ENCODE results near the gene NTM.

DNA sequence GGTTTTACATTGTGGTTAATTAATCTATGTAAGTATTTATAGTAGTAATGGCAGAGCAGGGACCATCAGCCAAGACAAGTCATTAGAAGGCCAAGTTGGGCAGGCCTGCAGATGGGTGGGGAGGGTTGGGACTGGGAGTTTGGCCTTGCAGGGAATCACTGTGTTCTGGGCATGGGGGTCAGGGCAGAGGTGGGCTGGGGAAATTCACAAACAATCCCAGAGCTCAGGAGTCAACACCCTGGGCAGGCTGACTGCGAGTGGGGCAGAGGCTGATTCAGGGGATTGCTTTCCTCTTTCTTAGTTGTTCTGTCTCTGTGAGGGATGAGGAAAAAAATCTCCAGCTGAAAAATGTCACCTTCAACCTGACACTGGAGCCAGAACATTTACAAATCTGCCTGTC, 322.5 kb downstream of the NTM start:
- TF ChIP-seq, protein P1, sequence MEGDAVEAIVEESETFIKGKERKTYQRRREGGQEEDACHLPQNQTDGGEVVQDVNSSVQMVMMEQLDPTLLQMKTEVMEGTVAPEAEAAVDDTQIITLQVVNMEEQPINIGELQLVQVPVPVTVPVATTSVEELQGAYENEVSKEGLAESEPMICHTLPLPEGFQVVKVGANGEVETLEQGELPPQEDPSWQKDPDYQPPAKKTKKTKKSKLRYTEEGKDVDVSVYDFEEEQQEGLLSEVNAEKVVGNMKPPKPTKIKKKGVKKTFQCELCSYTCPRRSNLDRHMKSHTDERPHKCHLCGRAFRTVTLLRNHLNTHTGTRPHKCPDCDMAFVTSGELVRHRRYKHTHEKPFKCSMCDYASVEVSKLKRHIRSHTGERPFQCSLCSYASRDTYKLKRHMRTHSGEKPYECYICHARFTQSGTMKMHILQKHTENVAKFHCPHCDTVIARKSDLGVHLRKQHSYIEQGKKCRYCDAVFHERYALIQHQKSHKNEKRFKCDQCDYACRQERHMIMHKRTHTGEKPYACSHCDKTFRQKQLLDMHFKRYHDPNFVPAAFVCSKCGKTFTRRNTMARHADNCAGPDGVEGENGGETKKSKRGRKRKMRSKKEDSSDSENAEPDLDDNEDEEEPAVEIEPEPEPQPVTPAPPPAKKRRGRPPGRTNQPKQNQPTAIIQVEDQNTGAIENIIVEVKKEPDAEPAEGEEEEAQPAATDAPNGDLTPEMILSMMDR (IDR thresholded peaks at IDR 0.05; ENCODE audit: low read depth, low read length, poor library complexity, severe bottlenecking) = no peak
- no peak for TF ChIP-seq EZH2phosphoT487 (IDR thresholded peaks at IDR 0.05; ENCODE audit: borderline replicate concordance, low read length)
